ENCODE measurements around the gene SEPTIN12. TPM values are rescaled to one million over a fixed set of nuclear protein-coding genes. Genes with fewer than 3 reads are reported as not detected.

SEPTIN12 gene
- total RNA-seq, 1 experiment from 2014 or later = not detected

DNA sequence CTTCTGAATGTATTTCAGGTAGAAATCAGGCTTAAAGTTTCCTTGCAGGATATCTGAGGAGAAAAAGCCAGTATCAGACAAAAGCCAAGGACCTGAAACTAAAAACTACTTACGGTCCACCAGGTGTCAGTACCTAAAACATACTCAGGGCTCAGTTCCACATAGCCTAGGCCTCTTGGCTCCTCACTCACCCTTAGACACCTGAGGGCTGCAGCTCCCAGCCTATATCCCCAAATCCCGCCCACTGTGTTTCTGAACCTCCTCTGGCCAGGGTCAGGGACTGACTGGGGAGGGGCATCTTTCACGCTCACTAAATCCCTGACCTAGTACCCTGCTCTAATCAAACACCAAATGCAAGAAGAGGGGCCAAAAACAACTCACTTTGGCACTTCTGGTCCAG, 23.1 kb upstream of the SEPTIN12 start:
- H3K9me3 ChIP-seq = no peaks in the 10 kb centered on the region
- H3K4me3 ChIP-seq = no peak overlapping the region
- no peak for DNase-seq
- peaks cover 74% of the 10 kb centered on the region for H3K36me3 ChIP-seq
- no peaks in the 10 kb centered on the region for H3K27me3 ChIP-seq

GRCh38 chr16:4806280-4806679, 18.1 kb upstream of the SEPTIN12 start:
- no peaks in the 10 kb centered on the region for H3K9me3 ChIP-seq
- H3K36me3 ChIP-seq = peaks cover 52% of the 10 kb centered on the region
- H3K4me3 ChIP-seq = no peak overlapping the region
- no peaks in the 10 kb centered on the region for H3K27me3 ChIP-seq
- no peak for DNase-seq

DNA sequence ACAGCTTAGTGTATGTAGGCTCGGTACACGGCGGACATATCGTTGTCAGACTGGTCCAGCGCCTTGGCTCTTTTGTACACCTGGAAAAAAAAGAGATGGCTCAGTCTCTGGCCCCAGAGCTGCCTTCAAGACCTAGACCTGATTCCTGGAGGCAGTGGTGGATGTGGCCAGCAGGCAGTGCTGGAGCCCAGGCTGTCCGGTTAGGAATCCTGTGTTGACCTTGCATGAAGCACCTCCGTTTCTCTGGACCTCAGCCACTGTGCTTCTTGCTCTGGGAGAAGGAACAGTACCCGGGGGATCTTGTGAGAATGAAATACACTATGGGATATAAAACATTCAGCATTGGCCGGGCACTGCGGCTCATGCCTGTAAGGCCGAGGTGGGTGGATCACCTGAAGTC, 17.1 kb upstream of the SEPTIN12 start:
- Histone ChIP-seq H3K27me3 (no peaks in the 10 kb centered on the region), H3K36me3 (peaks cover 47% of the 10 kb centered on the region), H3K4me3 (no peak overlapping the region), H3K9me3 (no peaks in the 10 kb centered on the region)
- DNase-seq = no peak

GRCh38 chr16:4803898-4804762, 16.0 kb upstream of the SEPTIN12 start:
- Histone ChIP-seq H3K27me3 (no peaks in the 10 kb centered on the region), H3K9me3 (no peaks in the 10 kb centered on the region), H3K36me3 (peaks cover 39% of the 10 kb centered on the region), H3K4me3 (no peak overlapping the region)
- no peak for DNase-seq

GRCh38 chr16:4803401-4803844, 15.3 kb upstream of the SEPTIN12 start:
- no peak for DNase-seq
- no peaks in the 10 kb centered on the region for H3K27me3 ChIP-seq
- H3K4me3 ChIP-seq = peak overlapping the region; percentile 73
- no peaks in the 10 kb centered on the region for H3K9me3 ChIP-seq
- peaks cover 34% of the 10 kb centered on the region for H3K36me3 ChIP-seq

DNA sequence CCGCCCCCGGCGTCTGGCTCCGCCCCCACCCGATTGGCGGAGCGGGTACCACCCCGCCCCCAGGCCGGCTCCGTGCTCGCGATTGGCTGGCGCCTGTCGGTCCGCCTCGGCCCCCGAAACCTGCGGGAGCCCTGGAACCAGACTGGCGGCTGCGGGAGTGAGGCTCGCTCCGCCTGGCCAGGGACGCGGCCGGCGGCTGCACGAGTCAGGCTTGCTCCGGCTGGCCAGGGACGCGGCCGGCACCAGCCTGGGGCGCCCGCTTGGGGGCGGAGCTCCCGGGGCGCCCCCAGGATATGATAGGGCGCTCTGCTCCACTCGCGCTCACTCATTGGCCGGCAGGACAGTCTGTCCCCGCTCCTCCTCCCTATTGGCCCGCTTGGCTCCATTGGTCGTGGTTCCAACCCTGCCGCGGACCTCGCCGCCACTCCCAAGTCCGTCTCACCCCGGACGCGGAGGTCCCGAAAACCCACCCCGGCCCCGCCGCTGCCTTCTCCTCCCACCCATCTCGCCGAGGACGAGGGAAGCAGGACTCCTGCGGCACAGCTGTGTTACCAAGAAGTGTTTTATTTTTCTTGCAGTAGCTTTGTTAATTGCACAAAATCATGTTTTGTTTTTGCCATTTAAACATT, 14.6 kb upstream of the SEPTIN12 start:
- DNase-seq = peak; percentile 96

GRCh38 chr16:4801962-4802658, 14.0 kb upstream of the SEPTIN12 start, which contains the start of gene ROGDI:
Gene ROGDI, minus strand, starts transcription at chr16:4802633. Its CDS starts 62 bp downstream, at chr16:4802571.
- H3K9me3 ChIP-seq = no peaks in the 10 kb centered on the region
- H3K36me3 ChIP-seq = peaks cover 20% of the 10 kb centered on the region
- peak within 1 kb of the TSS; percentile 73 for H3K4me3 ChIP-seq
- H3K27me3 ChIP-seq = no peaks in the 10 kb centered on the region
- DNase-seq = peak; percentile 66

More for the DNA sequence above, 14.6 kb upstream of the SEPTIN12 start:
- Histone ChIP-seq H3K9me3 (no peaks in the 10 kb centered on the region), H3K36me3 (peaks cover 27% of the 10 kb centered on the region), H3K4me3 (peak overlapping the region; percentile 73), H3K27me3 (no peaks in the 10 kb centered on the region)

DNA sequence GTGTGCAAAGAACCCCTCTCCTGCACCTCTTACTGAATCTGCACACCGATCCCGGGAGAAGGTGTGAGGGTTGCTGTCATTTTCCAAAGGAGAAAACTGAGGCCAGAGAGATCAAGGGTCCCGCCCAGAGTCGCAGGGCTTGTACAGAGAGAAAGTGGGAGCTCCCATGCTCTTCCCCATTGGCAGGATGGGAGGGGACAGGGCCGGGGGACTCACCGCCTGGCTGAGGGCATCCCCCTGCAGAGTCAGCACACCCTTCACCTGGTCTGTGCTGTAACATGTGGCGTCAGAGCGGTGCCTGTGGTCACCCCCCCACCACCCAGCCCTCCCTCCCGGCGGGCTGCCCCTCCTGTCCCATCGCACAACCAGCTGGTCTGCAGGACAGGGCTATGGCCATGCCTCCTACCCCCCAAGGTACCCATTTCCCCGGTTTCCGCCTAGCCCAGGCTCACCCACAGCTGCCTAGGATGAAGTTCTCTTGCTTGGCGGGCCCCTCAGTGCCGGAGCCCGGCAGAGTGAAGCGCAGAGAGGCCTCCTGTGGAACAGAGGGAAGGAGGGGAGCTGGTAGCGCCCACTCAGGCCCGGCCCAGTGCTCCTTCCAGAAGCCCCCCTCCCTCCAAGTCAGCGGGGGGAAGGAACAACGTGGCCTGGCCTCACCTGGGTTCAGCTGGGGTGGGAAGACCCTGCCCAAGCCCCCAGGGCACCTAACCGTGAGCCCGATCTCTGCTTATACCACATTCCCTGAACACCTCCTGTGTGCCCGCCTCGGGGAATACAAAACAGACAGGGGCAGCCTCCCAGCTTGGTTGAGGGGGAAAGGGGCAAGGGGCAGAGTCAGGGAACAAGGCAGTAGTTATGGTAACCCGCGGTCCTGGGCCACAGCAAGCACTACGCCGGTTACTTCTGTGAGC, 13.2 kb upstream of the SEPTIN12 start:
- Histone ChIP-seq H3K9me3 (no peaks in the 10 kb centered on the region), H3K27me3 (no peaks in the 10 kb centered on the region), H3K36me3 (peaks cover 19% of the 10 kb centered on the region), H3K4me3 (peak overlapping the region; percentile 73)
- DNase-seq = no peak

GRCh38 chr16:4800290-4801041, 12.3 kb upstream of the SEPTIN12 start:
- DNase-seq = no peak
- Histone ChIP-seq H3K36me3 (peaks cover 14% of the 10 kb centered on the region), H3K4me3 (no peak overlapping the region), H3K9me3 (no peaks in the 10 kb centered on the region), H3K27me3 (no peaks in the 10 kb centered on the region)

DNA sequence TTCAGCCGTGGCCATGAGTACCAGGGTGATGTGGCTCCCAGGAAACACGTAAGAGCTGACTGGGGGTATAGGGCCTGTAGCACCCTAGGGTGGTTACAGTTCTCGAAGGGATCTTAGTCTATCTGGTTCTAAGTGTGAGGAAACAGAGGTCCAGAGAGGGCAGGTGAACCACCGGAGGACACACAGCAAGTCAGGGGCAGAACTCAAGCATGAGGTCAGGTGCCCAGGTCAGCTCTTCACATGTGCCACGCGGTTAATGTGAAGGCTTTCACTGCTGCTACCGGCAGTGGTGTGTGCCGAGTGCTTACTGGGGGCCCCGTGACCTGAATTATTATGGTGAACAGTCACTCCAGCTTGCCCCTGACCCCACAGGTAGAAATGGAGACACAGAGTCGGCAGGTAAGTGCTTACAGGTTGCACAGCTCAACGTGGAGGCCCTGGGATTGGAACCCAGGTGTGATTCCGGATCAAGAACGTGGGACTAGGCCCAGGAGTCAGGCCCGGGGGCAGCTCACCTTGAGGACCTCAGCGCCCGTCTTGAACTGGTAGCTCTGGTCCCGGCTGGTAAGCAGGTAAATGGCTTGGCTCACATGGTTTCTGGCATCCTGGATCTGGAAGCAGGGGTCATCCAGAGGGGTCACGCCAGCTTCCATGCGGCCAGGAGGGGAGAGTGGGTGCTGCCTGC, 11.2 kb upstream of the SEPTIN12 start:
- no peaks in the 10 kb centered on the region for H3K9me3 ChIP-seq
- no peak for DNase-seq
- H3K27me3 ChIP-seq = no peaks in the 10 kb centered on the region
- no peak overlapping the region for H3K4me3 ChIP-seq
- H3K36me3 ChIP-seq = peaks cover 2% of the 10 kb centered on the region; the same call in 1 of the 2 replicates

GRCh38 chr16:4798456-4798855, 10.3 kb upstream of the SEPTIN12 start:
- H3K27me3 ChIP-seq = no peaks in the 10 kb centered on the region
- no peak overlapping the region for H3K4me3 ChIP-seq
- no peaks in the 10 kb centered on the region for H3K36me3 ChIP-seq
- DNase-seq = no peak
- H3K9me3 ChIP-seq = no peaks in the 10 kb centered on the region

DNA sequence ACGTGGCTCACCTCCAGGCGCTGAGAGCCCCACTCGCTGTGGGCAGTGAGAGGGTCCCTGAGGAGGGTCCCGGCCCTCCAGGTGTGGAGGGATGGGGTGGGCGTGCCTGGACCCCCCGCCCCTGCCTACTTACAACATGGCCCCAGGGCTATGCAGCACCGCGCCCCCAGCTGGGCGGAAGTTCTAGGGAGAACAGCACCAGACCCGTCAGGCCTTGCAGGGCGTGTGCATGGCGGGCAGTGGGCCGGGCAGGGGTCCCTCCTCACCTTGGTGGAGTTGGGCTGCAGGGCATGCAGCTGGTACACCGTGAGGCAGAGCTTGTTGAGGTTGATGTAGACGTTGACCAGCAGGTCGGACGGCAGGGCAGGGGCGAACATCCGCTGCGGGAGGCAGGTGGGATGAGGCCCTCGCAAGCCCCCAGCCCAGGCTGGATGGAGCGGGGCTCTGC, 9.7 kb upstream of the SEPTIN12 start:
- no peaks in the 10 kb centered on the region for H3K36me3 ChIP-seq
- H3K27me3 ChIP-seq = no peaks in the 10 kb centered on the region
- H3K9me3 ChIP-seq = no peaks in the 10 kb centered on the region
- H3K4me3 ChIP-seq = no peak overlapping the region
- DNase-seq = no peak

GRCh38 chr16:4796982-4797804, 9.0 kb upstream of the SEPTIN12 start:
- H3K4me3 ChIP-seq = no peak overlapping the region
- DNase-seq = no peak
- H3K36me3 ChIP-seq = no peaks in the 10 kb centered on the region
- H3K27me3 ChIP-seq = no peaks in the 10 kb centered on the region
- no peaks in the 10 kb centered on the region for H3K9me3 ChIP-seq

DNA sequence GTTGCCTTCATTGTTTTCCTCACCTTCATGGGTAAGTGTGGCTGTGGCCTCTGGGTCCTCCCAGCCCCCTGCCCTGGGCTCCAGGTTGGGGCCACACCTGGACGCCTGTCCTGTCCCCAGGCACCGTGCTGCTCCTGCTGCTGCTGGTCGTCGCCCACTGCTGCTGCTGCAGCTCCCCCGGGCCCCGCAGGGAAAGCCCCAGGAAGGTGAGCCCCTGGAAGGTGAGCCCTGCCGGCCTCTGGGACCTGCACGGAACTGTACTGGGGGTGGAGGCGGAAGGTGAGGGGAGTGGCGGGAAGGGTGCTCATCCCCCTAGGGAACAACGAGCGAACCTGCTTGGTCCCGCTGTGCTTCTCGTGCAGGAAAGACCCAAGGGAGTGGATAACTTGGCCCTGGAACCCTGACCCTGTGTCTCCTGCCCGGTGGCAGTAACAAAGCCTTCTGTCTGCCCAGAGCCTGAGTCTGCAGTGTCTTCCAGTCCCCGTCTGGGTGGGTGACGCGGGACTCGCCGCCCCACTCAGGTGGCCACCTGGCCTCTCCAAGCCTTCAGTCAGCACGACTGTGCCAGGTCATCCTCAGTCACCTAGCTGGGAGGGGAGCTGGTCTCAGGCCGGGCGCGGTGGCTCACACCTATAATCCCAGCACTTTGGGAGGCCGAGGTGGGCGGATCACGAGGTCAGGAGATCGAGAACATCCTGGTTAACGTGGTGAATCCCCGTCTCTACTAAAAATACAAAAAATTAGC, 7.9 kb upstream of the SEPTIN12 start:
- no peak for DNase-seq
- Histone ChIP-seq H3K9me3 (no peaks in the 10 kb centered on the region), H3K27me3 (no peaks in the 10 kb centered on the region), H3K4me3 (no peak overlapping the region), H3K36me3 (no peaks in the 10 kb centered on the region)
